ENCODE results near the gene IQGAP2. TPM values are rescaled to one million over a fixed set of nuclear protein-coding genes. Genes with fewer than 3 reads are reported as not detected.
A peak's percentile ranks its signal among the peaks of the same experiment; 100 is the strongest.

Gene IQGAP2
- total and polyA plus RNA-seq, 9 of the 15 experiments (the other 6 are each of a cell fraction or from before 2014, with no cell fraction given): 8.7 to 23.2 (median 17.4) TPM

GRCh38 chr5:76657683-76658311 is 254.7 kb downstream of the IQGAP2 start (continued):
- TF ChIP-seq BCLAF1 (IDR thresholded peaks at IDR 0.05; ENCODE audit: borderline replicate concordance in 1 of 2, control insufficient read depth in 1 of 2, low read depth in 2 of 2, low read length in 1 of 2) (peak in 1 of 2 experiments; percentile 57; a peak in 1 of 4 replicates), HMG20A (CRISPR knock-in tag; conservative IDR thresholded peaks at IDR 0.05) (no peak), NUFIP1 (IDR thresholded peaks at IDR 0.05; ENCODE audit: partially characterized antibody) (no peak), ZKSCAN8 (CRISPR knock-in tag; IDR thresholded peaks at IDR 0.05) (peak; percentile 91), GTF2F1 (IDR thresholded peaks at IDR 0.05; ENCODE audit: low read depth, low read length) (no peak), CHD2 (IDR thresholded peaks at IDR 0.05; ENCODE audit: low read depth, low read length) (no peak), ZNF318 (IDR thresholded peaks at IDR 0.05; ENCODE audit: borderline replicate concordance in 1 of 2, low read depth in 1 of 2) (no peak), FOSL1 (tag; conservative IDR thresholded peaks at IDR 0.05) (peak; percentile 83), MYC (IDR thresholded peaks at IDR 0.05; ENCODE audit: low read depth, low read length) (peak; percentile 45; the same call in 1 of the 2 replicates), MYC (CRISPR knock-in tag; IDR thresholded peaks at IDR 0.05; ENCODE audit: borderline replicate concordance, low read depth) (no peak)
- TF ChIP-seq, protein P1, sequence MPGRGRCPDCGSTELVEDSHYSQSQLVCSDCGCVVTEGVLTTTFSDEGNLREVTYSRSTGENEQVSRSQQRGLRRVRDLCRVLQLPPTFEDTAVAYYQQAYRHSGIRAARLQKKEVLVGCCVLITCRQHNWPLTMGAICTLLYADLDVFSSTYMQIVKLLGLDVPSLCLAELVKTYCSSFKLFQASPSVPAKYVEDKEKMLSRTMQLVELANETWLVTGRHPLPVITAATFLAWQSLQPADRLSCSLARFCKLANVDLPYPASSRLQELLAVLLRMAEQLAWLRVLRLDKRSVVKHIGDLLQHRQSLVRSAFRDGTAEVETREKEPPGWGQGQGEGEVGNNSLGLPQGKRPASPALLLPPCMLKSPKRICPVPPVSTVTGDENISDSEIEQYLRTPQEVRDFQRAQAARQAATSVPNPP (IDR thresholded peaks at IDR 0.05; ENCODE audit: borderline replicate concordance, insufficient read depth, insufficient read length): no peak
- TF ChIP-seq, protein P2, sequence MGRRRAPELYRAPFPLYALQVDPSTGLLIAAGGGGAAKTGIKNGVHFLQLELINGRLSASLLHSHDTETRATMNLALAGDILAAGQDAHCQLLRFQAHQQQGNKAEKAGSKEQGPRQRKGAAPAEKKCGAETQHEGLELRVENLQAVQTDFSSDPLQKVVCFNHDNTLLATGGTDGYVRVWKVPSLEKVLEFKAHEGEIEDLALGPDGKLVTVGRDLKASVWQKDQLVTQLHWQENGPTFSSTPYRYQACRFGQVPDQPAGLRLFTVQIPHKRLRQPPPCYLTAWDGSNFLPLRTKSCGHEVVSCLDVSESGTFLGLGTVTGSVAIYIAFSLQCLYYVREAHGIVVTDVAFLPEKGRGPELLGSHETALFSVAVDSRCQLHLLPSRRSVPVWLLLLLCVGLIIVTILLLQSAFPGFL (CRISPR knock-in tag; IDR thresholded peaks at IDR 0.05): no peak
- TF ChIP-seq, protein P3, sequence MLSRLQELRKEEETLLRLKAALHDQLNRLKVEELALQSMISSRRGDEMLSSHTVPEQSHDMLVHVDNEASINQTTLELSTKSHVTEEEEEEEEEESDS (CRISPR knock-in tag; IDR thresholded peaks at IDR 0.05): no peak
